ENCODE results near the gene MAML3. TPM values are rescaled to one million over a fixed set of nuclear protein-coding genes. Genes with fewer than 3 reads are reported as not detected.

Gene MAML3
- polyA plus RNA-seq, 4 donors: 1.4 to 10.3 (median 3.4) TPM

DNA sequence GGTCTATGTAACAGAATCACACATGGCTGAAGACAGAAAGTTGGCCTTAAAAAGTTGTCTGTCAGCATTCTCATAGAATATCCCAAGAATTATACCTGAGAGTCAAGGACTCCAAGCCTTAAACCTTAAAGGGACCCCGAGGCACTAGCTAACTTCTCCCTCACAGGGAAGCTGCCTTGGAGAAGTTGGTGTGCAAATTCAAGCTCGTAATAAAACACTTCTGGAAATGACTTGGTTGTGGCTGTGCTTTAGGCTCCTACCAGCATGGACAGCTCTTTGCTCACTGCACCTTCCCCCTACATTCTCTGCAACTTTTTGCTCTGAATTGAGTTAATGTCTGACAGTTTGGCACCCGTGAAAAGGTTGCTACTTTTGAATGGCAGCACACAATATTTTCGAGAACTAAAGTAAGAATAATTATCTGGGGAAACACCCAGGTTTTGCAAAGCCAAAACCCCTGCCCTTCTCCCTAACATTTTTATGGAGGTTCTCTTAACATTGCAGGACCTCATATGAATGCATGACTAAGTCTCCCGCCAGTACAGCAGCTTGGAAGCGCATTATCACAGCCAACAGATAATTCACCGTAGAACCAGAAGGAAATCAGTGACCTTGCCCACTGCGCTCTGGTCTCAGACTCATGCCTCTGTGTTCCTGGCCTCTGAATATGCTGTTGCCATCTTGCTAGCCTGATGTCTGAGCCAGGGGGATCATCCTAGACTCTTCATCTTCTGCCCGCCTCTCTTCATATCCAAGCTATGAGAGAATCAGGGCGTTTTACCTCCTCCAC lies 397.4 kb downstream of the MAML3 start:
- no peak for DNase-seq
- FAIRE-seq: no peak
- Histone ChIP-seq H3K36me3 (ENCODE audit: control insufficient read depth in 3 of 3, insufficient read depth in 2 of 3, low read depth in 1 of 3, low read length in 3 of 3) (peaks cover 0 to 5% (median 0%) of the 10 kb centered on the region in 3 donors), H3K4me3 (ENCODE audit: low read depth in 1 of 3, low read length in 3 of 3) (no peak overlapping the region), H3K4me1 (ENCODE audit: control insufficient read depth in 3 of 3, insufficient read depth in 2 of 3, low read depth in 1 of 3, low read length in 2 of 3) (no peaks in the 10 kb centered on the region), H3K27ac (ENCODE audit: low read depth in 1 of 3, low read length in 2 of 3) (no peak overlapping the region), H3K9me3 (ENCODE audit: control insufficient read depth in 2 of 2, insufficient read depth in 1 of 2, low read depth in 1 of 2, low read length in 1 of 2) (no peaks in the 10 kb centered on the region), H3K27me3 (ENCODE audit: control insufficient read depth in 3 of 3, insufficient read depth in 3 of 3, low read length in 3 of 3) (no peaks in the 10 kb centered on the region)
- 83 to 88% (median 86%) methylated on average over 10 of the region's 10 CpGs for WGBS, 3 donors

DNA sequence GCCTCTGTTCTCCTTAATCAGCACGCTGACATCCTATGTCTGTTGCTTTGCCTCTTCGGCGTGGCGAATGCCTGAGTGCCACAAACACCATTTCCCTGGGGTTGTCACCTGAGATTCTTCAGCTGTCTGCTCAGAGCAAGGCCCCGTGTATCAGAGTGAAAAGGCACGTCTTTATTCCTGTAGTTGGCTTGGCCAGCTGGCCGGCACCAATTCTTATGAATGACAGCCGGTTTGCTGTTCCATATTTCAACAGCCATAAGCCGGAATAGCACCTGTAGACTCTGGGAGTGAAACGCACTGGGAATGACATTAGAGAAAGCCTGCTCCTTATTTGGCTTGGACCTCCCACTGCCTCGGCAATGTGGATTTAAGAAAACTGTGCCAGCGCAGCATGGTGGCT lies 399.0 kb downstream of the MAML3 start:
- H3K4me1 ChIP-seq (ENCODE audit: control insufficient read depth in 3 of 3, insufficient read depth in 2 of 3, low read depth in 1 of 3, low read length in 2 of 3): no peaks in the 10 kb centered on the region
- H3K27ac ChIP-seq (ENCODE audit: low read depth in 1 of 3, low read length in 2 of 3): no peak overlapping the region
- no peak for FAIRE-seq
- H3K36me3 ChIP-seq (ENCODE audit: control insufficient read depth in 3 of 3, insufficient read depth in 2 of 3, low read depth in 1 of 3, low read length in 3 of 3): peaks cover 0 to 5% (median 0%) of the 10 kb centered on the region in 3 donors
- WGBS, 3 donors: 87 to 92% (median 88%) methylated on average over 12 of the region's 12 CpGs
- H3K9me3 ChIP-seq (ENCODE audit: control insufficient read depth in 2 of 2, insufficient read depth in 1 of 2, low read depth in 1 of 2, low read length in 1 of 2): no peaks in the 10 kb centered on the region
- no peak for DNase-seq
- H3K27me3 ChIP-seq (ENCODE audit: control insufficient read depth in 3 of 3, insufficient read depth in 3 of 3, low read length in 3 of 3): no peaks in the 10 kb centered on the region
- H3K4me3 ChIP-seq (ENCODE audit: low read depth in 1 of 3, low read length in 3 of 3): no peak overlapping the region

DNA sequence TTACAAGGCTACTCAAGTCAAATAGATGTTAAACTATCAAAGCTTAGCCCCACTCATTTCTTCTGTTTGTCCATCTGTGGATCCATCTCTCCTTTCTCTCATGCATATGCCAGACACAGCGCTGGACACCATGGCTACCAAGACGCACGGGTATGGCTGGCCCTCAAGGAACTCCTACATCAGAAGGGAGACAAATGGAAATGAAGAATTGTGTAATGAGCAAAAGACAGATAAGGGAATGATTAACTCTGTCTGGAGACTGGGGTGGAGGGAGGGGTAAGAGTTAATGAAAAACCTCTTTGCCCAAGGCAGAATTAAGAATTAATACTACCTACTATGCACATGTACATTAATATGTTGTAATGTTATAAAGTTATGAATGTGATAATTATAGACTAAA lies 400.3 kb downstream of the MAML3 start:
- H3K27ac ChIP-seq (ENCODE audit: low read depth in 1 of 3, low read length in 2 of 3): no peak overlapping the region
- no peaks in the 10 kb centered on the region for H3K9me3 ChIP-seq (ENCODE audit: control insufficient read depth in 2 of 2, insufficient read depth in 1 of 2, low read depth in 1 of 2, low read length in 1 of 2)
- no peaks in the 10 kb centered on the region for H3K4me1 ChIP-seq (ENCODE audit: control insufficient read depth in 3 of 3, insufficient read depth in 2 of 3, low read depth in 1 of 3, low read length in 2 of 3)
- H3K4me3 ChIP-seq (ENCODE audit: low read depth in 1 of 3, low read length in 3 of 3): no peak overlapping the region
- H3K36me3 ChIP-seq (ENCODE audit: control insufficient read depth in 3 of 3, insufficient read depth in 2 of 3, low read depth in 1 of 3, low read length in 3 of 3): peaks cover 0 to 5% (median 0%) of the 10 kb centered on the region in 3 donors
- DNase-seq (no peak), FAIRE-seq (no peak)
- 71 to 85% (median 82%) methylated on average over 3 of the region's 3 CpGs for WGBS, 3 donors
- no peaks in the 10 kb centered on the region for H3K27me3 ChIP-seq (ENCODE audit: control insufficient read depth in 3 of 3, insufficient read depth in 3 of 3, low read length in 3 of 3)

DNA sequence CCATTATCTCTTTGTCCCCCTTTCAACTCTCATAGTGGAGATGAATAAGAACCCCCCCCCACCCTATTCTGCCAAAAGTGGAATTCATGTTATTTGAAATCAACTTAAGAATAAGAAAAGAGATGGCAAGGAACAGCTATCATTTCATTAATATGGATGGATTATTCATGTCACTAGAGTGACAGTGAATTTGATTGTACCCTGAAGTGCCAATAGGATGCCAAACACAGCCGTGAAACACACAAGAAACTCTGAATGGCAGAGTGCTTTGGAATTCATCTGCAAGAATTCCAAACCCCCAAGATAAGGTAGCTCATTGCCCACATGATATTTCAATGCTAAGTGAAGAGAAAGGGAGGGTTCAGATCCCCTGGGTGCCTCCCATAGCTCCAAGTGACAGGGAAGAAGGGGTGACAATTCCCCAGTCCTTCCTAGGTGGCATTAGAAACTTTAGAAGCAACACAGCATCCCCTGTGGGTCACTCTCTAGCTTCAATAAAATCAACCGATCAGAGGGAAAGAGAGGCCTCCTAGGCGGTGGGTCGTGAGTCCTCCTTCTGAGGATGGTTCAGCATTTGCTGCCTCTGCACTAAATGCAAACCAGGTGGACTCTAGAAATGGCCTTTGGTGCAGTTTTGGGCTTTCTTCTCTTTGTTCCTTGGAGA lies 404.0 kb downstream of the MAML3 start:
- WGBS, 3 donors: 91 to 99% (median 95%) methylated on average over 4 of the region's 4 CpGs
- H3K36me3 ChIP-seq (ENCODE audit: control insufficient read depth in 3 of 3, insufficient read depth in 2 of 3, low read depth in 1 of 3, low read length in 3 of 3): peaks cover 0 to 5% (median 0%) of the 10 kb centered on the region in 3 donors
- no peak overlapping the region for H3K27ac ChIP-seq (ENCODE audit: low read depth in 1 of 3, low read length in 2 of 3)
- no peak for FAIRE-seq
- no peaks in the 10 kb centered on the region for H3K9me3 ChIP-seq (ENCODE audit: control insufficient read depth in 2 of 2, insufficient read depth in 1 of 2, low read depth in 1 of 2, low read length in 1 of 2)
- no peak for DNase-seq
- H3K4me3 ChIP-seq (ENCODE audit: low read depth in 1 of 3, low read length in 3 of 3): no peak overlapping the region
- no peaks in the 10 kb centered on the region for H3K27me3 ChIP-seq (ENCODE audit: control insufficient read depth in 3 of 3, insufficient read depth in 3 of 3, low read length in 3 of 3)
- H3K4me1 ChIP-seq (ENCODE audit: control insufficient read depth in 3 of 3, insufficient read depth in 2 of 3, low read depth in 1 of 3, low read length in 2 of 3): peaks cover 0 to 3% (median 0%) of the 10 kb centered on the region in 3 donors

DNA sequence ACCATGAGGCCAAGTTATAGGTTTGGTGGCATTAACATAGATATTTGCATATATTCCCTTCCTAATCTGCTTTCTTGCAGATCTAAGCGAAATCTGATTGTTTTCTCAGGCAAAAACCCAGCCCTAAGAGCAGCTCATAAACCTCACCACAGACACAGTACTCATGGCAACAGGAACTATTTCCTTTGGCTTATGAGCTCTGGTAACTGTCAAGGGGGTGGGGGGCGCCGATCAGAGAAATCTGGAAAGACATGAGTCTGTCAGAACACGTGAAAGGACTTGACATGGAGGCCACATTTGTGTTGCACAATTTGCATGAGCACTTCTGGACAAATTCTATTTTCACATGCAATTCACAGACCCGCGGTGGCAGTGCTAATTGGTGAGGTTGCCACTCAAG lies 404.6 kb downstream of the MAML3 start:
- no peak for FAIRE-seq

DNA sequence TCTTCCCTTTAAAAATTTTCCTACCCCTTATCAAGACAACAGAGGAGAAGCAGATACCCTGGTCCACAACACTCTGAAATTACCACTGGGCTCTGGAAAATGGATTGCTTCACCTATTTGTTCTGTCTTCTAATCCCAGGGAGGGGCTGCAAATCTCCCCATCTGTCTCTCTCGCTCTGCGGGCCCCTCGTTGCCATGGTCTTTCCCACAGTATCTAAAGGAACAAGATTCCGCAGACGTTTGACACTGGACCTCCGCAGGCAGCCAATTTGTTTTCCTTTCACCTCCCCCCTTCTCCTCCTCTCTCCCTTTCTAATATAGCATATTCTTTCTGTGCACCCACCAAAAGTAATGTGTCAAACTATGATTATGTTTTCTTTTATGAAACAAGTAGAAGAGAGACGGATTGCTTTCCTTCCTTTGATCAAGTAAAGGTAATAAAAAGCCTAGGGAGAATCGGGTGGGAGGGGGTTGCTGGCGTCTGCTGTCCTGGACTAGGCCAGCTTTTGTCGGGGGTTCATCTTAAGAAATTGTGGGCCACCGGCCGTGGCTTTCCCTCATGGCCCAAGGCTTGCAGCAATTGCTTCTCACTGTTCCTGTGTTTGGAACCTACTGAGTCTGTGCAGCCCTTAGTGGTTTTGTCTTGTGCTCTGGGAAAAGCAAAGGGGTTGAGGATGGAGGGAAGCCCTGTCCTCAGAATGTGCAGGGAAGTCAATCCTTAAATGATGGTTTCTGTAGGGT lies 407.4 kb downstream of the MAML3 start:
- H3K9me3 ChIP-seq (ENCODE audit: control insufficient read depth in 2 of 2, insufficient read depth in 1 of 2, low read depth in 1 of 2, low read length in 1 of 2): no peaks in the 10 kb centered on the region
- H3K27me3 ChIP-seq (ENCODE audit: control insufficient read depth in 3 of 3, insufficient read depth in 3 of 3, low read length in 3 of 3): no peaks in the 10 kb centered on the region
- no peak for FAIRE-seq
- peaks cover 0 to 3% (median 0%) of the 10 kb centered on the region in 3 donors for H3K4me1 ChIP-seq (ENCODE audit: control insufficient read depth in 3 of 3, insufficient read depth in 2 of 3, low read depth in 1 of 3, low read length in 2 of 3)
- WGBS, 3 donors: 79 to 93% (median 82%) methylated on average over 12 of the region's 12 CpGs
- H3K4me3 ChIP-seq (ENCODE audit: low read depth in 1 of 3, low read length in 3 of 3): no peak overlapping the region
- DNase-seq: no peak
- H3K27ac ChIP-seq (ENCODE audit: low read depth in 1 of 3, low read length in 2 of 3): no peak overlapping the region
- no peaks in the 10 kb centered on the region for H3K36me3 ChIP-seq (ENCODE audit: control insufficient read depth in 3 of 3, insufficient read depth in 2 of 3, low read depth in 1 of 3, low read length in 3 of 3)

More for the DNA sequence above, 404.6 kb downstream of the MAML3 start:
- H3K27me3 ChIP-seq (ENCODE audit: control insufficient read depth in 3 of 3, insufficient read depth in 3 of 3, low read length in 3 of 3): no peaks in the 10 kb centered on the region
- no peak overlapping the region for H3K27ac ChIP-seq (ENCODE audit: low read depth in 1 of 3, low read length in 2 of 3)
- peaks cover 0 to 3% (median 0%) of the 10 kb centered on the region in 3 donors for H3K36me3 ChIP-seq (ENCODE audit: control insufficient read depth in 3 of 3, insufficient read depth in 2 of 3, low read depth in 1 of 3, low read length in 3 of 3)
- peaks cover 0 to 3% (median 0%) of the 10 kb centered on the region in 3 donors for H3K4me1 ChIP-seq (ENCODE audit: control insufficient read depth in 3 of 3, insufficient read depth in 2 of 3, low read depth in 1 of 3, low read length in 2 of 3)
- 69 to 85% (median 79%) methylated on average over 6 of the region's 6 CpGs for WGBS, 3 donors
- H3K4me3 ChIP-seq (ENCODE audit: low read depth in 1 of 3, low read length in 3 of 3): no peak overlapping the region
- no peaks in the 10 kb centered on the region for H3K9me3 ChIP-seq (ENCODE audit: control insufficient read depth in 2 of 2, insufficient read depth in 1 of 2, low read depth in 1 of 2, low read length in 1 of 2)
- no peak for DNase-seq

DNA sequence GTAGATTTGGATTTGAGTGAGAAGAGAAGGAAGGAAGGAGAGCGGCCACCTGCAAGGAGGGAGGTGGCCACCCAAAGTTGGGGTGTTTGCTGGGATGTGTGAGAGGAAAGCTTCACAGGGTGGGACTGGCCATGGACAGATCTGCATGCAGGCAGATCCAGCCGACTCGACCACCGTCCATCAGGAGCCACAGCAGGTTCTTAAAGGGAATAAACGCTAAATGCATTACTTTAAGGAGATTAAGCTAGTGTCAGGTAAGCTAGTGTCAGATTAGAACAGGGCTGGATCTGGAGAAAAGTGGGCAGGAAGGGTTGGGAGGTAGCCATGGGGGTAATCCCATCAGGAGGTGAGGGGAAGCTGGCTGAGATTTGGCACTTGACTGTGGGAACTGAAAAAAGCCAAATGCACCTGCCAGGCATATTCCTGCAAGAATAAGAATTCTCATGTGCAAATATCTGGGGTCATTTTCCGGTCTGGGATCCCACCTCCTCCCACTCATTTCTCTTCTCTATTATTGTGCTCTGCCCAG lies 408.8 kb downstream of the MAML3 start:
- H3K36me3 ChIP-seq (ENCODE audit: control insufficient read depth in 3 of 3, insufficient read depth in 2 of 3, low read depth in 1 of 3, low read length in 3 of 3): peaks cover 0 to 6% (median 0%) of the 10 kb centered on the region in 3 donors
- H3K27ac ChIP-seq (ENCODE audit: low read depth in 1 of 3, low read length in 2 of 3): no peak overlapping the region
- FAIRE-seq (no peak), DNase-seq (no peak)
- H3K4me3 ChIP-seq (ENCODE audit: low read depth in 1 of 3, low read length in 3 of 3): no peak overlapping the region
- H3K27me3 ChIP-seq (ENCODE audit: control insufficient read depth in 3 of 3, insufficient read depth in 3 of 3, low read length in 3 of 3): no peaks in the 10 kb centered on the region
- H3K4me1 ChIP-seq (ENCODE audit: control insufficient read depth in 3 of 3, insufficient read depth in 2 of 3, low read depth in 1 of 3, low read length in 2 of 3): peaks cover 0 to 12% (median 3%) of the 10 kb centered on the region in 3 donors
- H3K9me3 ChIP-seq (ENCODE audit: control insufficient read depth in 2 of 2, insufficient read depth in 1 of 2, low read depth in 1 of 2, low read length in 1 of 2): no peaks in the 10 kb centered on the region
- 93 to 97% (median 96%) methylated on average over 6 of the region's 6 CpGs for WGBS, 3 donors

DNA sequence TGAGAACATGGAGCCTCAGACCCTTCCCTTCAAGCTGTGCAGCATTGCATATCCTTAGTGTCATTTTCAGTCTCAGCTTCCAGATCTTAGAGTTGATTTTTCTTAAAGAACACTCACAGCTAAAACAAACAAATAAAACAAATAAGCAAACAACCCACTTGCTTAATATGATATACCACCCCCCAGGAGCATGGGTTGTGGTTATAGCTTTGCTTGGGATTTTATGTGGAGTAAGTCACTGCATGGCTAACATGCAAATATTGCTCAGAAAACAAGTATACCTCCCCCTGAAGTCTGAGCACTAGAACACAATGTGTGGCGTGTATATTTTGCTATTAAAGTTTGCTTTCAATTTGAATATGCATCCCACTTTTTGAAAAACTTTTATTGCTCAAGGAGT lies 409.8 kb downstream of the MAML3 start:
- Histone ChIP-seq H3K4me3 (ENCODE audit: low read depth in 1 of 3, low read length in 3 of 3) (no peak overlapping the region), H3K27me3 (ENCODE audit: control insufficient read depth in 3 of 3, insufficient read depth in 3 of 3, low read length in 3 of 3) (no peaks in the 10 kb centered on the region), H3K4me1 (ENCODE audit: control insufficient read depth in 3 of 3, insufficient read depth in 2 of 3, low read depth in 1 of 3, low read length in 2 of 3) (peaks cover 0 to 13% (median 3%) of the 10 kb centered on the region in 3 donors), H3K27ac (ENCODE audit: low read depth in 1 of 3, low read length in 2 of 3) (no peak overlapping the region), H3K9me3 (ENCODE audit: control insufficient read depth in 2 of 2, insufficient read depth in 1 of 2, low read depth in 1 of 2, low read length in 1 of 2) (no peaks in the 10 kb centered on the region), H3K36me3 (ENCODE audit: control insufficient read depth in 3 of 3, insufficient read depth in 2 of 3, low read depth in 1 of 3, low read length in 3 of 3) (peaks cover 0 to 6% (median 0%) of the 10 kb centered on the region in 3 donors)
- 83 to 91% (median 86%) methylated on average over 1 of the region's 1 CpG for WGBS, 3 donors
- FAIRE-seq (no peak), DNase-seq (no peak)
